ENCODE measurements around the gene A3GALT2. TPM values are rescaled to one million over a fixed set of nuclear protein-coding genes. Genes with fewer than 3 reads are reported as not detected.
"Not testable (repeated sequence)": the region's sequence is repeated elsewhere in the genome, so short reads cannot be mapped to it uniquely, and the experiment has no call there.

The A3GALT2 gene
- total and polyA plus RNA-seq, 4 donors, result 0.33 to 0.57 TPM; not detected in 2

- not testable (repeated sequence) for DNase-seq (ENCODE audit: low read depth in 4 of 6, low spot score in 6 of 6); H3K4me3 ChIP-seq (ENCODE audit: low read depth, low read length); H3K27me3 ChIP-seq (ENCODE audit: control insufficient read depth, insufficient read depth, low read length); H3K4me1 ChIP-seq (ENCODE audit: control insufficient read depth, insufficient read depth, low read length); H3K27ac ChIP-seq (ENCODE audit: low read depth, low read length); H3K9me3 ChIP-seq (ENCODE audit: control insufficient read depth, insufficient read depth, low read length)
- peaks cover 11% of the 10 kb centered on the region for H3K36me3 ChIP-seq (ENCODE audit: control insufficient read depth, insufficient read depth, low read length)
- 97% methylated on average over 19 of the region's 32 CpGs for WGBS (ENCODE audit: insufficient coverage)
Measured at GRCh38 chr1:33309351-33309750, 11.5 kb downstream of the A3GALT2 start.

DNA sequence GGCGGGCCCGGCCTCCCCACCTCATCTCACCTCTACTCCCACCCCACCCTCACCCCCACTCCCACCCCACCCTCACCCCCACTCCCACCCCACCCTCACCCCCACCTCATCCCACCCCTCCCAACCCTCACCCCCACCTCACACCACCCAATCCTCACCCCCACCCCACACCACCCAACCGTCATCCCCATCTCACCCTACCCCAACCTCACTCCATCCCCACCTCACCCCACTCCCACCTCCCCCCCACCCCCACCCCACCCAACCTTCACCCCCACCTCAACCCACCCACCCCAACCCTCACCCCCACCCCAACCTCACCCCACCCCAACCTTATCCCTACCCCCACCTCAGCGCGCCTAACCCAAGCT is 13.4 kb downstream of the A3GALT2 start:
- no peak overlapping the region for H3K27ac ChIP-seq (ENCODE audit: low read depth, low read length)
- peaks cover 13% of the 10 kb centered on the region for H3K36me3 ChIP-seq (ENCODE audit: control insufficient read depth, insufficient read depth, low read length)
- H3K27me3 ChIP-seq (ENCODE audit: control insufficient read depth, insufficient read depth, low read length), result peaks cover 6% of the 10 kb centered on the region
- WGBS (ENCODE audit: insufficient coverage), result no CpG with 5 or more reads among the region's 5 CpGs
- no peak for DNase-seq (ENCODE audit: low read depth in 4 of 6, low spot score in 6 of 6)
- H3K9me3 ChIP-seq (ENCODE audit: control insufficient read depth, insufficient read depth, low read length), result no peaks in the 10 kb centered on the region
- no peaks in the 10 kb centered on the region for H3K4me1 ChIP-seq (ENCODE audit: control insufficient read depth, insufficient read depth, low read length)
- no peak overlapping the region for H3K4me3 ChIP-seq (ENCODE audit: low read depth, low read length)

- Histone ChIP-seq H3K4me1 (ENCODE audit: control insufficient read depth, insufficient read depth, low read length) (peaks cover under 1% of the 10 kb centered on the region), H3K4me3 (ENCODE audit: low read depth, low read length) (no peak overlapping the region), H3K36me3 (ENCODE audit: control insufficient read depth, insufficient read depth, low read length) (peaks cover 9% of the 10 kb centered on the region), H3K27ac (ENCODE audit: low read depth, low read length) (no peak overlapping the region), H3K27me3 (ENCODE audit: control insufficient read depth, insufficient read depth, low read length) (peaks cover 6% of the 10 kb centered on the region), H3K9me3 (ENCODE audit: control insufficient read depth, insufficient read depth, low read length) (no peaks in the 10 kb centered on the region)
- 6% methylated on average over 105 of the region's 113 CpGs for WGBS (ENCODE audit: insufficient coverage)
- DNase-seq (ENCODE audit: low read depth in 4 of 6, low spot score in 6 of 6), result peak in 3 of 6 donors; percentile 26 to 79 (median 75)
Measured at GRCh38 chr1:33306653-33307493, 14.0 kb downstream of the A3GALT2 start.

GRCh38 chr1:33305816-33306652 is 14.9 kb downstream of the A3GALT2 start:
- DNase-seq (ENCODE audit: low read depth in 4 of 6, low spot score in 6 of 6), result peak in 1 of 6 donors; percentile 42
- 43% methylated on average over 14 of the region's 20 CpGs for WGBS (ENCODE audit: insufficient coverage)
- H3K4me1 ChIP-seq (ENCODE audit: control insufficient read depth, insufficient read depth, low read length), result peaks cover 9% of the 10 kb centered on the region
- H3K4me3 ChIP-seq (ENCODE audit: low read depth, low read length), result no peak overlapping the region
- H3K36me3 ChIP-seq (ENCODE audit: control insufficient read depth, insufficient read depth, low read length), result peaks cover 9% of the 10 kb centered on the region
- H3K27me3 ChIP-seq (ENCODE audit: control insufficient read depth, insufficient read depth, low read length), result peaks cover 6% of the 10 kb centered on the region
- no peaks in the 10 kb centered on the region for H3K9me3 ChIP-seq (ENCODE audit: control insufficient read depth, insufficient read depth, low read length)
- H3K27ac ChIP-seq (ENCODE audit: low read depth, low read length), result no peak overlapping the region

GRCh38 chr1:33305016-33305415 is 15.9 kb downstream of the A3GALT2 start:
- Histone ChIP-seq H3K4me1 (ENCODE audit: control insufficient read depth, insufficient read depth, low read length) (peaks cover 19% of the 10 kb centered on the region), H3K9me3 (ENCODE audit: control insufficient read depth, insufficient read depth, low read length) (no peaks in the 10 kb centered on the region), H3K36me3 (ENCODE audit: control insufficient read depth, insufficient read depth, low read length) (peaks cover 11% of the 10 kb centered on the region), H3K27me3 (ENCODE audit: control insufficient read depth, insufficient read depth, low read length) (peaks cover 6% of the 10 kb centered on the region), H3K4me3 (ENCODE audit: low read depth, low read length) (no peak overlapping the region), H3K27ac (ENCODE audit: low read depth, low read length) (no peak overlapping the region)
- no peak for DNase-seq (ENCODE audit: low read depth in 4 of 6, low spot score in 6 of 6)
- 92% methylated on average over 3 of the region's 5 CpGs for WGBS (ENCODE audit: insufficient coverage)

- Histone ChIP-seq H3K27ac (ENCODE audit: low read depth, low read length) (no peak overlapping the region), H3K4me1 (ENCODE audit: control insufficient read depth, insufficient read depth, low read length) (peaks cover 19% of the 10 kb centered on the region), H3K27me3 (ENCODE audit: control insufficient read depth, insufficient read depth, low read length) (peaks cover 6% of the 10 kb centered on the region), H3K9me3 (ENCODE audit: control insufficient read depth, insufficient read depth, low read length) (no peaks in the 10 kb centered on the region), H3K4me3 (ENCODE audit: low read depth, low read length) (no peak overlapping the region), H3K36me3 (ENCODE audit: control insufficient read depth, insufficient read depth, low read length) (peaks cover 33% of the 10 kb centered on the region)
- WGBS (ENCODE audit: insufficient coverage), result no CpG with 5 or more reads among the region's 1 CpG
- DNase-seq (ENCODE audit: low read depth in 4 of 6, low spot score in 6 of 6), result no peak
Measured at GRCh38 chr1:33302325-33302724, 18.6 kb downstream of the A3GALT2 start.

- Histone ChIP-seq H3K4me1 (ENCODE audit: control insufficient read depth, insufficient read depth, low read length) (peaks cover 19% of the 10 kb centered on the region), H3K27me3 (ENCODE audit: control insufficient read depth, insufficient read depth, low read length) (peaks cover 5% of the 10 kb centered on the region), H3K27ac (ENCODE audit: low read depth, low read length) (peak overlapping the region; percentile 53), H3K9me3 (ENCODE audit: control insufficient read depth, insufficient read depth, low read length) (no peaks in the 10 kb centered on the region), H3K4me3 (ENCODE audit: low read depth, low read length) (no peak overlapping the region), H3K36me3 (ENCODE audit: control insufficient read depth, insufficient read depth, low read length) (peaks cover 40% of the 10 kb centered on the region)
- 78% methylated on average over 4 of the region's 4 CpGs for WGBS (ENCODE audit: insufficient coverage)
- DNase-seq (ENCODE audit: low read depth in 4 of 6, low spot score in 6 of 6), result no peak
Measured at GRCh38 chr1:33301273-33301984, 19.5 kb downstream of the A3GALT2 start.

DNA sequence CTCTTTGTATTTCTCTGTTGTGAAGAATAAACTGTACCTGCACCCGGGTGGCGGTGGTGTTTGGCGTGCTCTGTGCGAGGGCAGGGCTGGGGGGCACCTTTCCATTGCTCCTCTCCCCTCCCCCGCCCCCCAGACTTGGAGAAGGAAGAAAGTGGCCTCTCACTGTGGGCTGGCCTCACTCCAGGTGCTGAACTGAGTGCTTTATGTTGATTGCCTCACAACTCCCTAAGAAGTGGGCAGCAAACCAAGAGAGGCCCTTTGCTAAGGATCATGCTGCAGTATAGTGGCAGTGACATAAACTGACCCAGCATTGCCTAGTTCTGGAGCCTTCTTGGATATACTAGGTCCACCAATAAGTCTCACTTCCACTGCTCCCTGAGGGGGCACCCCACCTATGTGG is 20.2 kb downstream of the A3GALT2 start:
- DNase-seq (ENCODE audit: low read depth in 4 of 6, low spot score in 6 of 6), result peak; percentile 31 to 91 (median 67)
- WGBS (ENCODE audit: insufficient coverage), result no CpG with 5 or more reads among the region's 5 CpGs
- no peak overlapping the region for H3K4me3 ChIP-seq (ENCODE audit: low read depth, low read length)
- H3K4me1 ChIP-seq (ENCODE audit: control insufficient read depth, insufficient read depth, low read length), result peaks cover 26% of the 10 kb centered on the region
- H3K9me3 ChIP-seq (ENCODE audit: control insufficient read depth, insufficient read depth, low read length), result no peaks in the 10 kb centered on the region
- peak overlapping the region; percentile 53 for H3K27ac ChIP-seq (ENCODE audit: low read depth, low read length)
- H3K27me3 ChIP-seq (ENCODE audit: control insufficient read depth, insufficient read depth, low read length), result no peaks in the 10 kb centered on the region
- peaks cover 48% of the 10 kb centered on the region for H3K36me3 ChIP-seq (ENCODE audit: control insufficient read depth, insufficient read depth, low read length)

DNA sequence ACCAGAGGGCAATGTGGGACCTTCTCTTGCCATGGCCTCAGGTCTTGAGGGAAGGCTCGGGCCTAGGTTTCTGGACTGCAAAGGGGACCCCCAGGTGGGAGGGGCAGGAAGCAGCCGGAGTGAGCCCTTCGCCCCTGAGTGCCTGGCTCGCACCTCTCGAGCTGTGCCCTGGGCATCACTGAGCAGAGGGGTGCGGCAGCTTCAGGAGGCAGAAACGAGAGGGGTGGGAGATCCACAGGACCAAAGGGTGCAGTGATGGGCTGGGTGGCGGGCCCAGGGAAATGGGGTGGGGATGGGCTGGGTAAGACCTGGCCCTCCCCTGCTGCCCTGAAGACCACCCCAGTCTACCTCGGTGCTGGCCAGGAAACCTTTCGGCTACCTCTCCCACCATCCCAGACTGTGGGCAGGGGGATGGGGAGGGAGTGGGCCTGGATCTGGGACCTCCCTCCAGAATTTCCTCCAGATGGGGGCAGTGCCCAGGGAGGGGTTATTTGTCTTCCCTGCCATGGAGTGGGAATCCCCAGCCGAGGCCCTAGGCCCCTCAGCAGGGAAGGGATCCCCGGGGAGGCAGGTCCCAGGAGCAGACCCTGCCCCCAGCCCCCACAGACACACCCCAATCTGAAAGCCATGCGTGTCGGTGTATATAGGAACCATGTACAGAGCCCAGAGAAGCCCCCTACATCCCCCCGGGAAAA is 21.3 kb downstream of the A3GALT2 start:
- Histone ChIP-seq H3K27me3 (ENCODE audit: control insufficient read depth, insufficient read depth, low read length) (no peaks in the 10 kb centered on the region), H3K27ac (ENCODE audit: low read depth, low read length) (no peak overlapping the region), H3K36me3 (ENCODE audit: control insufficient read depth, insufficient read depth, low read length) (peaks cover 58% of the 10 kb centered on the region), H3K9me3 (ENCODE audit: control insufficient read depth, insufficient read depth, low read length) (no peaks in the 10 kb centered on the region), H3K4me1 (ENCODE audit: control insufficient read depth, insufficient read depth, low read length) (peaks cover 32% of the 10 kb centered on the region), H3K4me3 (ENCODE audit: low read depth, low read length) (no peak overlapping the region)
- no peak for DNase-seq (ENCODE audit: low read depth in 4 of 6, low spot score in 6 of 6)
- 89% methylated on average over 9 of the region's 15 CpGs for WGBS (ENCODE audit: insufficient coverage)

Measured in spinal cord (tissue), 10 donors.